HepG2 (cell line): ENCODE results near the gene TMEM182. TPM values are rescaled to one million over a fixed set of nuclear protein-coding genes. Genes with fewer than 3 reads are reported as not detected.

Experiments used
- DPF2 ChIP-seq: sonication (generic); formaldehyde crosslinking; IDR thresholded peaks from 2 replicates; pipeline ENCODE4 v1.4.0; 2020; ENCODE audit warnings: mild to moderate bottlenecking, low read depth, missing genetic modification reagents, borderline replicate concordance
- FOXJ3 ChIP-seq: sonication (generic); formaldehyde crosslinking; IDR thresholded peaks from 2 replicates; pipeline ENCODE4 v1.4.0; 2020; ENCODE audit warnings: missing genetic modification reagents, mild to moderate bottlenecking, borderline replicate concordance
- HNF1B ChIP-seq: sonication (generic); formaldehyde crosslinking; IDR thresholded peaks from 2 replicates; pipeline ENCODE4 v1.5.1; 2020; ENCODE audit warnings: mild to moderate bottlenecking, moderate library complexity, missing genetic modification reagents
- ISL2 ChIP-seq: sonication (generic); formaldehyde crosslinking; IDR thresholded peaks from 2 replicates; pipeline ENCODE4 v1.5.0; 2020; ENCODE audit warnings: missing genetic modification reagents
- JUN ChIP-seq: sonication (generic); formaldehyde crosslinking; IDR thresholded peaks from 2 replicates; pipeline ENCODE4 v1.4.0; 2020; ENCODE audit warnings: mild to moderate bottlenecking, missing genetic modification reagents
- KDM2A ChIP-seq: sonication (generic); formaldehyde crosslinking; IDR thresholded peaks from 2 replicates; pipeline ENCODE4 v1.4.0; 2020; ENCODE audit warnings: low read depth, missing genetic modification reagents, borderline replicate concordance
- KLF15 ChIP-seq: sonication (generic); formaldehyde crosslinking; IDR thresholded peaks from 2 replicates; pipeline ENCODE4 v1.8.1; 2023; ENCODE audit warnings: borderline replicate concordance, mild to moderate bottlenecking, inconsistent platforms, missing genetic modification reagents, mixed read lengths
- NR1H2 ChIP-seq: sonication (generic); formaldehyde crosslinking; IDR thresholded peaks from 2 replicates; pipeline ENCODE4 v1.8.1; 2022; ENCODE audit warnings: low read depth, missing genetic modification reagents, borderline replicate concordance
- PLRG1 ChIP-seq: fragments of 450-650 bp; conservative IDR thresholded peaks from 2 replicates; pipeline ENCODE4 v1.6.1; 2016
- RBM22 ChIP-seq: fragments of 200-400 bp; formaldehyde crosslinking; optimal IDR thresholded peaks from 2 replicates; pipeline ENCODE3; 2017; ENCODE audit warnings: mild to moderate bottlenecking, low read length, moderate library complexity
- RFX1 ChIP-seq: fragments of 450-650 bp; IDR thresholded peaks from 2 replicates; pipeline ENCODE4 v1.6.1; 2017
- SP1 ChIP-seq, 2 experiments: fragments of 450-650 bp in 1 of 2; sonication (generic) in 1 of 2; formaldehyde crosslinking in 1 of 2; IDR thresholded peaks; 2 replicates each; pipeline versions ENCODE4 v1.4.0 to v1.6.1; 2016 to 2020; ENCODE audit warnings: missing genetic modification reagents in 1 of 2
- TBP ChIP-seq: sonication (generic); formaldehyde crosslinking; IDR thresholded peaks from 2 replicates; pipeline ENCODE4 v1.5.0; 2020; ENCODE audit warnings: missing genetic modification reagents
- TFAP4 ChIP-seq: sonication (generic); IDR thresholded peaks from 2 replicates; pipeline ENCODE4 v1.6.1; 2016; ENCODE audit warnings: low read depth, borderline replicate concordance
- ZBTB1 ChIP-seq: sonication (generic); formaldehyde crosslinking; IDR thresholded peaks from 2 replicates; pipeline ENCODE4 v1.4.0; 2020; ENCODE audit warnings: missing genetic modification reagents, borderline replicate concordance
- ZNF484 ChIP-seq: sonication (generic); formaldehyde crosslinking; IDR thresholded peaks from 2 replicates; pipeline ENCODE4 v1.5.1; 2020; ENCODE audit warnings: mild to moderate bottlenecking, low read depth, missing genetic modification reagents, borderline replicate concordance
- ZSCAN12 ChIP-seq: sonication (generic); formaldehyde crosslinking; IDR thresholded peaks from 2 replicates; pipeline ENCODE4 v1.9.0; 2021; ENCODE audit warnings: mild to moderate bottlenecking, missing genetic modification reagents
- polyA plus RNA-seq, 8 experiments: library from polyadenylated mRNA; depleted of rRNA in 3 of 8; stranded (reverse) in 7 of 8; unstranded in 1 of 8; fragments of >200 nt; fragmentation: Illumina TruSeq in 4 of 8; extraction: Trizol in 4 of 8; gene quantifications; 2 replicates each; pipeline versions ENCODE4 v1.2.1 to v1.2.3, GENCODE V29; 2011 to 2016; ENCODE audit warnings: low read depth in 4 of 8, missing spikeins in 1 of 8, mixed read lengths in 1 of 8; ENCODE audit not compliant: insufficient read depth in 1 of 8
- total RNA-seq, 5 experiments: library from RNA; depleted of rRNA; stranded (reverse); fragments of >200 nt; fragmentation: Illumina TruSeq; extraction: Trizol; gene quantifications; 2 replicates each; pipeline ENCODE4 v1.2.3, GENCODE V29; 2016; ENCODE audit warnings: low read depth in 1 of 5
- TF ChIP-seq, protein P1 (sequence below): sonication (generic); formaldehyde crosslinking; IDR thresholded peaks from 2 replicates; pipeline ENCODE4 v1.4.0; 2020; ENCODE audit warnings: low read depth, mild to moderate bottlenecking, missing genetic modification reagents
- TF ChIP-seq, protein P2 (sequence below): IDR thresholded peaks from 2 replicates; pipeline ENCODE4 v1.6.1; 2016; ENCODE audit warnings: missing compliant biosample characterization, missing genetic modification reagents, borderline replicate concordance
- TF ChIP-seq, protein P3 (sequence below): sonication (generic); formaldehyde crosslinking; IDR thresholded peaks from 2 replicates; pipeline ENCODE4 v1.8.1; 2023; ENCODE audit warnings: mild to moderate bottlenecking, missing genetic modification reagents
- TF ChIP-seq, protein P4 (sequence below): sonication (generic); formaldehyde crosslinking; conservative IDR thresholded peaks from 2 replicates; pipeline ENCODE4 v1.4.0; 2020; ENCODE audit warnings: missing genetic modification reagents

Gene TMEM182
- total and polyA plus RNA-seq, 2 of the 13 experiments (the other 11 are each of a cell fraction or from before 2014, with no cell fraction given), result 8.7 to 8.9 TPM

GRCh38 chr2:102724016-102724490, 37.8 kb upstream of the TMEM182 start (continued):
- TF ChIP-seq KLF15 (CRISPR knock-in tag) (no peak), PLRG1 (no peak), ZSCAN12 (CRISPR knock-in tag) (no peak), FOXJ3 (CRISPR knock-in tag) (peak; percentile 90; the same call in 1 of the 2 replicates), TFAP4 (peak; percentile 29; the same call in 1 of the 2 replicates), JUN (CRISPR knock-in tag) (peak; percentile 79; the same call in 1 of the 2 replicates), HNF1B (CRISPR knock-in tag) (peak; percentile 98), SP1 (IDR thresholded peaks at IDR 0.05) (no peak), SP1 (CRISPR knock-in tag; IDR thresholded peaks at IDR 0.05) (no peak), ZNF484 (CRISPR knock-in tag) (no peak), RFX1 (no peak), RBM22 (no peak), KDM2A (CRISPR knock-in tag) (no peak), TBP (no peak), NR1H2 (no peak), ZBTB1 (CRISPR knock-in tag) (no peak), ISL2 (peak; percentile 87), DPF2 (CRISPR knock-in tag) (peak; percentile 92)
- TF ChIP-seq, protein P1, sequence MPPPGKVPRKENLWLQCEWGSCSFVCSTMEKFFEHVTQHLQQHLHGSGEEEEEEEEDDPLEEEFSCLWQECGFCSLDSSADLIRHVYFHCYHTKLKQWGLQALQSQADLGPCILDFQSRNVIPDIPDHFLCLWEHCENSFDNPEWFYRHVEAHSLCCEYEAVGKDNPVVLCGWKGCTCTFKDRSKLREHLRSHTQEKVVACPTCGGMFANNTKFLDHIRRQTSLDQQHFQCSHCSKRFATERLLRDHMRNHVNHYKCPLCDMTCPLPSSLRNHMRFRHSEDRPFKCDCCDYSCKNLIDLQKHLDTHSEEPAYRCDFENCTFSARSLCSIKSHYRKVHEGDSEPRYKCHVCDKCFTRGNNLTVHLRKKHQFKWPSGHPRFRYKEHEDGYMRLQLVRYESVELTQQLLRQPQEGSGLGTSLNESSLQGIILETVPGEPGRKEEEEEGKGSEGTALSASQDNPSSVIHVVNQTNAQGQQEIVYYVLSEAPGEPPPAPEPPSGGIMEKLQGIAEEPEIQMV, result no peak; the same call in 1 of the 2 replicates
- TF ChIP-seq, protein P2, sequence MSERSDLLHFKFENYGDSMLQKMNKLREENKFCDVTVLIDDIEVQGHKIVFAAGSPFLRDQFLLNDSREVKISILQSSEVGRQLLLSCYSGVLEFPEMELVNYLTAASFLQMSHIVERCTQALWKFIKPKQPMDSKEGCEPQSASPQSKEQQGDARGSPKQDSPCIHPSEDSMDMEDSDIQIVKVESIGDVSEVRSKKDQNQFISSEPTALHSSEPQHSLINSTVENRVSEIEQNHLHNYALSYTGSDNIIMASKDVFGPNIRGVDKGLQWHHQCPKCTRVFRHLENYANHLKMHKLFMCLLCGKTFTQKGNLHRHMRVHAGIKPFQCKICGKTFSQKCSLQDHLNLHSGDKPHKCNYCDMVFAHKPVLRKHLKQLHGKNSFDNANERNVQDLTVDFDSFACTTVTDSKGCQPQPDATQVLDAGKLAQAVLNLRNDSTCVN (CRISPR knock-in tag), result peak; percentile 69; the same call in 1 of the 2 replicates
- TF ChIP-seq, protein P3, sequence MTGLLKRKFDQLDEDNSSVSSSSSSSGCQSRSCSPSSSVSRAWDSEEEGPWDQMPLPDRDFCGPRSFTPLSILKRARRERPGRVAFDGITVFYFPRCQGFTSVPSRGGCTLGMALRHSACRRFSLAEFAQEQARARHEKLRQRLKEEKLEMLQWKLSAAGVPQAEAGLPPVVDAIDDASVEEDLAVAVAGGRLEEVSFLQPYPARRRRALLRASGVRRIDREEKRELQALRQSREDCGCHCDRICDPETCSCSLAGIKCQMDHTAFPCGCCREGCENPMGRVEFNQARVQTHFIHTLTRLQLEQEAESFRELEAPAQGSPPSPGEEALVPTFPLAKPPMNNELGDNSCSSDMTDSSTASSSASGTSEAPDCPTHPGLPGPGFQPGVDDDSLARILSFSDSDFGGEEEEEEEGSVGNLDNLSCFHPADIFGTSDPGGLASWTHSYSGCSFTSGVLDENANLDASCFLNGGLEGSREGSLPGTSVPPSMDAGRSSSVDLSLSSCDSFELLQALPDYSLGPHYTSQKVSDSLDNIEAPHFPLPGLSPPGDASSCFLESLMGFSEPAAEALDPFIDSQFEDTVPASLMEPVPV, result no peak
- TF ChIP-seq, protein P4, sequence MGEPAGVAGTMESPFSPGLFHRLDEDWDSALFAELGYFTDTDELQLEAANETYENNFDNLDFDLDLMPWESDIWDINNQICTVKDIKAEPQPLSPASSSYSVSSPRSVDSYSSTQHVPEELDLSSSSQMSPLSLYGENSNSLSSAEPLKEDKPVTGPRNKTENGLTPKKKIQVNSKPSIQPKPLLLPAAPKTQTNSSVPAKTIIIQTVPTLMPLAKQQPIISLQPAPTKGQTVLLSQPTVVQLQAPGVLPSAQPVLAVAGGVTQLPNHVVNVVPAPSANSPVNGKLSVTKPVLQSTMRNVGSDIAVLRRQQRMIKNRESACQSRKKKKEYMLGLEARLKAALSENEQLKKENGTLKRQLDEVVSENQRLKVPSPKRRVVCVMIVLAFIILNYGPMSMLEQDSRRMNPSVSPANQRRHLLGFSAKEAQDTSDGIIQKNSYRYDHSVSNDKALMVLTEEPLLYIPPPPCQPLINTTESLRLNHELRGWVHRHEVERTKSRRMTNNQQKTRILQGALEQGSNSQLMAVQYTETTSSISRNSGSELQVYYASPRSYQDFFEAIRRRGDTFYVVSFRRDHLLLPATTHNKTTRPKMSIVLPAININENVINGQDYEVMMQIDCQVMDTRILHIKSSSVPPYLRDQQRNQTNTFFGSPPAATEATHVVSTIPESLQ (CRISPR knock-in tag), result no peak
